ENCODE data around the gene RPL36AL. TPM values are rescaled to one million over a fixed set of nuclear protein-coding genes. Genes with fewer than 3 reads are reported as not detected.

Gene RPL36AL
- total and polyA plus RNA-seq, 4 donors, result 117 to 729 (median 251) TPM

DNA sequence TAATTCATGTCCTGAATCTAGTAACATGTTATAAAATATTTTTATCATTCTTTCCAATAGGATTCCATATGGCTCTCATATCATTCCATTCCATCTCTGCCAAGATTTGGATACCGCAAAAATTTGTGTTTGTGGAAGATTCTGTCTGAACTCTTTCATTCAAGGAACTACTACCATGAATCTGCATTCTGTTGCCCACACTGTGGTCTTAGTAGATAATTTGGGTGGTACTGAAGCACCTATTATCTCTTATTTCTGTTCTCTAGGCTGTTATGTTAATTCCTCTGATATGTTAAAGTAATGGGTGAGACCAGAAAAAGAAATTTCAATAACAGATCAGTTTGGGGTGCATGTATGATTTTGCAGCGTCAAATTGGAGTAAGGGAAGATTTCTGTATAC lies 6.2 kb downstream of the RPL36AL start:
- WGBS, 2 donors, result 93 to 94% methylated on average over 2 of the region's 2 CpGs
- Histone ChIP-seq H3K9ac (ENCODE audit: insufficient read depth in 1 of 2, low read length in 2 of 2) (no peak overlapping the region), H3K9me3 (ENCODE audit: control insufficient read depth in 4 of 4, insufficient read depth in 3 of 4, low read length in 3 of 4) (no peaks in the 10 kb centered on the region), H3K4me3 (no peak overlapping the region), H3K4me1 (ENCODE audit: control insufficient read depth in 5 of 5, insufficient read depth in 5 of 5, low read length in 5 of 5) (peaks cover 0 to 4% (median 0%) of the 10 kb centered on the region in 5 donors), H3K36me3 (ENCODE audit: control insufficient read depth in 4 of 4, insufficient read depth in 4 of 4, low read length in 4 of 4) (peaks cover 4 to 16% (median 10%) of the 10 kb centered on the region in 4 donors), H3K27ac (ENCODE audit: low read depth in 1 of 2, low read length in 1 of 2) (no peak overlapping the region), H3K27me3 (ENCODE audit: control insufficient read depth in 3 of 3, insufficient read depth in 3 of 3, low read length in 2 of 3) (no peaks in the 10 kb centered on the region)
- ATAC-seq (ENCODE audit: insufficient read depth, low FRiP score) (no peak), DNase-seq (no peak)
- TF ChIP-seq, protein P1, sequence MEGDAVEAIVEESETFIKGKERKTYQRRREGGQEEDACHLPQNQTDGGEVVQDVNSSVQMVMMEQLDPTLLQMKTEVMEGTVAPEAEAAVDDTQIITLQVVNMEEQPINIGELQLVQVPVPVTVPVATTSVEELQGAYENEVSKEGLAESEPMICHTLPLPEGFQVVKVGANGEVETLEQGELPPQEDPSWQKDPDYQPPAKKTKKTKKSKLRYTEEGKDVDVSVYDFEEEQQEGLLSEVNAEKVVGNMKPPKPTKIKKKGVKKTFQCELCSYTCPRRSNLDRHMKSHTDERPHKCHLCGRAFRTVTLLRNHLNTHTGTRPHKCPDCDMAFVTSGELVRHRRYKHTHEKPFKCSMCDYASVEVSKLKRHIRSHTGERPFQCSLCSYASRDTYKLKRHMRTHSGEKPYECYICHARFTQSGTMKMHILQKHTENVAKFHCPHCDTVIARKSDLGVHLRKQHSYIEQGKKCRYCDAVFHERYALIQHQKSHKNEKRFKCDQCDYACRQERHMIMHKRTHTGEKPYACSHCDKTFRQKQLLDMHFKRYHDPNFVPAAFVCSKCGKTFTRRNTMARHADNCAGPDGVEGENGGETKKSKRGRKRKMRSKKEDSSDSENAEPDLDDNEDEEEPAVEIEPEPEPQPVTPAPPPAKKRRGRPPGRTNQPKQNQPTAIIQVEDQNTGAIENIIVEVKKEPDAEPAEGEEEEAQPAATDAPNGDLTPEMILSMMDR (IDR thresholded peaks at IDR 0.05; ENCODE audit: control extremely low read depth, extremely low read depth), result no peak

DNA sequence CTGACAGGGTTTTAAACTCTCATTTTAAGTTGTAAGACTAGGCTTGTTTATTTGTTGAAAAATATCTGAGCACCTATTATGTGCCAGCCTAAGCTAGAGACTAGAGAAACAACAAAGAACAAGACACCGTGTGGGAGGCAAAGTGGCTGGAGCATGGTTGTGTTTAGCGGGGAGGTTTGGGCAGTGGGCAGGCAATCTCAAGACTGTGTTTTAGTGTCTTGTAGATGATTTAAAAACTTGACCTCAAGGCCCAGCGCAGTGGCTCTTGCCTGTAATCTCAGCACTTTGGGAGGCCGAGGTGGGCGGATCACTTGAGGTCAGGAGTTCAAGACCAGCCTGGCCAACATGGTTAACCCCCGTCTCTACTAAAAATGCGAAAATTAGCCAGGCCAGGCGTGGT lies 7.8 kb downstream of the RPL36AL start:
- 95 to 97% methylated on average over 8 of the region's 8 CpGs for WGBS, 2 donors
- Histone ChIP-seq H3K36me3 (ENCODE audit: control insufficient read depth in 4 of 4, insufficient read depth in 4 of 4, low read length in 4 of 4) (peaks cover 0 to 10% (median 4%) of the 10 kb centered on the region in 4 donors), H3K9me3 (ENCODE audit: control insufficient read depth in 4 of 4, insufficient read depth in 3 of 4, low read length in 3 of 4) (no peaks in the 10 kb centered on the region), H3K27ac (ENCODE audit: low read depth in 1 of 2, low read length in 1 of 2) (no peak overlapping the region), H3K4me3 (no peak overlapping the region), H3K9ac (ENCODE audit: insufficient read depth in 1 of 2, low read length in 2 of 2) (no peak overlapping the region), H3K27me3 (ENCODE audit: control insufficient read depth in 3 of 3, insufficient read depth in 3 of 3, low read length in 2 of 3) (no peaks in the 10 kb centered on the region), H3K4me1 (ENCODE audit: control insufficient read depth in 5 of 5, insufficient read depth in 5 of 5, low read length in 5 of 5) (peaks cover 0 to 1% (median 0%) of the 10 kb centered on the region in 5 donors)
- ATAC-seq (ENCODE audit: insufficient read depth, low FRiP score) (no peak), DNase-seq (no peak)
- TF ChIP-seq, protein P1 (IDR thresholded peaks at IDR 0.05; ENCODE audit: control extremely low read depth, extremely low read depth), result no peak

DNA sequence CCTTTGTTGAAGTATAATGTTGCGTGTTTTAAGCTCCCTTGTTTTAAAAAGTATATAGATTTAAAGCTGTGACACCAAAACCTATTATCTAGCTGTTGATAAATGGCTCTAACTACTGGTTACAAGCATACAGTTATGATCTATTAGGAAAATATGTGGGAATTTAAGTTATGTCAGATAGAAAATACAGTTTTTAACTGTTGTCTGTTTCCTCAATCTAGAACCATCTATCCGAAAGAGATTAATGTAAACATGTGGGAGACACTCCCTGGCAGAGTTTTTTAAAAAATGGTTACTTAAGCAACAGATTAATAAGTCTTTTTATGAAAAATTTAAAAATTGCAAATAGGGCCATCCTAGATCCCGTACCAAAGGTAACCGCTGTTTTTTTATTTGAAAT lies 8.2 kb downstream of the RPL36AL start:
- Histone ChIP-seq H3K9me3 (ENCODE audit: control insufficient read depth in 4 of 4, insufficient read depth in 3 of 4, low read length in 3 of 4) (no peaks in the 10 kb centered on the region), H3K4me3 (no peak overlapping the region), H3K9ac (ENCODE audit: insufficient read depth in 1 of 2, low read length in 2 of 2) (no peak overlapping the region), H3K27ac (ENCODE audit: low read depth in 1 of 2, low read length in 1 of 2) (no peak overlapping the region), H3K27me3 (ENCODE audit: control insufficient read depth in 3 of 3, insufficient read depth in 3 of 3, low read length in 2 of 3) (no peaks in the 10 kb centered on the region), H3K36me3 (ENCODE audit: control insufficient read depth in 4 of 4, insufficient read depth in 4 of 4, low read length in 4 of 4) (peaks cover 0 to 9% (median 3%) of the 10 kb centered on the region in 4 donors), H3K4me1 (ENCODE audit: control insufficient read depth in 5 of 5, insufficient read depth in 5 of 5, low read length in 5 of 5) (no peaks in the 10 kb centered on the region)
- WGBS, 2 donors, result 94 to 96% methylated on average over 4 of the region's 4 CpGs
- ATAC-seq (ENCODE audit: insufficient read depth, low FRiP score) (no peak), DNase-seq (no peak)
- TF ChIP-seq, protein P1 (IDR thresholded peaks at IDR 0.05; ENCODE audit: control extremely low read depth, extremely low read depth), result no peak

DNA sequence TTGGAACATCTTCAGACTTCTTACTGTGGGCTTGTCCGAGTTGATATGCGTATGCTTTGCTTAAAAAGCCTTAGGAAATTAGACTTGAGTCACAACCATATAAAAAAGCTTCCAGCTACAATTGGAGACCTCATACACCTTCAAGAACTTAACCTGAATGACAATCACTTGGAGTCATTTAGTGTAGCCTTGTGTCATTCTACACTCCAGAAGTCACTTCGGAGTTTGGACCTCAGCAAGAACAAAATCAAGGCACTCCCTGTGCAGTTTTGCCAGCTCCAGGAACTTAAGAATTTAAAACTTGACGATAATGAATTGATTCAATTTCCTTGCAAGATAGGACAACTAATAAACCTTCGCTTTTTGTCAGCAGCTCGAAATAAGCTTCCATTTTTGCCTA lies 12.8 kb downstream of the RPL36AL start:
- no peaks in the 10 kb centered on the region for H3K9me3 ChIP-seq (ENCODE audit: control insufficient read depth in 4 of 4, insufficient read depth in 3 of 4, low read length in 3 of 4)
- DNase-seq (no peak), ATAC-seq (ENCODE audit: insufficient read depth, low FRiP score) (no peak)
- no peak overlapping the region for H3K4me3 ChIP-seq
- WGBS, 2 donors, result 94 to 95% methylated on average over 6 of the region's 6 CpGs
- no peaks in the 10 kb centered on the region for H3K4me1 ChIP-seq (ENCODE audit: control insufficient read depth in 5 of 5, insufficient read depth in 5 of 5, low read length in 5 of 5)
- H3K9ac ChIP-seq (ENCODE audit: insufficient read depth in 1 of 2, low read length in 2 of 2), result no peak overlapping the region
- H3K27me3 ChIP-seq (ENCODE audit: control insufficient read depth in 3 of 3, insufficient read depth in 3 of 3, low read length in 2 of 3), result no peaks in the 10 kb centered on the region
- H3K36me3 ChIP-seq (ENCODE audit: control insufficient read depth in 4 of 4, insufficient read depth in 4 of 4, low read length in 4 of 4), result peaks cover 0 to 7% (median 4%) of the 10 kb centered on the region in 4 donors
- TF ChIP-seq, protein P1 (IDR thresholded peaks at IDR 0.05; ENCODE audit: control extremely low read depth, extremely low read depth), result no peak
- H3K27ac ChIP-seq (ENCODE audit: low read depth in 1 of 2, low read length in 1 of 2), result no peak overlapping the region

Data from lung (tissue), 12 donors.